Activated CD4-positive, alpha-beta T cell treated with anti-CD3 and anti-CD28 coated beads for 4 hours (primary cell): ENCODE results near the gene OR5D18.
"Not testable (repeated sequence)": the region's sequence is repeated elsewhere in the genome, so short reads cannot be mapped to it uniquely, and the experiment has no call there.

Experiments
- DNase-seq, 2 donors: peaks; one replicate each; pipeline ENCODE4 v3.0.0-alpha.2; 2020

The OR5D18 gene

GRCh38 chr11:55819330-55819729, at the start of gene OR5D18:
Gene OR5D18 (plus strand): TSS chr11:55819630. CDS start chr11:55819630, 0 bp downstream.
- no peak for DNase-seq

DNA sequence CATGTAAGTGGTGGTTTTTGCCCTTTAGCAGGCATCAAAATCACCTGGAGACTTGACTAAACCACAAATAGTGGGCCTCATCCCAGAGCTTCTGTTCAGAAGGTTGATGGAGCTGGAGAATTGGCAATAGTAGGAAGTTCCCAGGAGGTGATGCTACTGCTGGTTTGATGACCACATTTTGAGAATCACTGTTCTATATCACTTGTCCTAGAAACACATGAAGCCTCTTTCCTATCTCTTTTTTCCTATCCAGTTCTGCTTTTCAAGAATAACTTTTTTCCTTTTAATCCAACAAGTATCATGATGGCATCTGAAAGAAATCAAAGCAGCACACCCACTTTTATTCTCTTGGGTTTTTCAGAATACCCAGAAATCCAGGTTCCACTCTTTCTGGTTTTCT, 46.3 kb upstream of the OR5D18 start, which contains the start of gene OR5D13:
OR5D13 (plus strand) TSS at position 301 of the 400 bp plus-strand sequence; CDS start at position 301, 0 bp downstream.
- no peak for DNase-seq

DNA sequence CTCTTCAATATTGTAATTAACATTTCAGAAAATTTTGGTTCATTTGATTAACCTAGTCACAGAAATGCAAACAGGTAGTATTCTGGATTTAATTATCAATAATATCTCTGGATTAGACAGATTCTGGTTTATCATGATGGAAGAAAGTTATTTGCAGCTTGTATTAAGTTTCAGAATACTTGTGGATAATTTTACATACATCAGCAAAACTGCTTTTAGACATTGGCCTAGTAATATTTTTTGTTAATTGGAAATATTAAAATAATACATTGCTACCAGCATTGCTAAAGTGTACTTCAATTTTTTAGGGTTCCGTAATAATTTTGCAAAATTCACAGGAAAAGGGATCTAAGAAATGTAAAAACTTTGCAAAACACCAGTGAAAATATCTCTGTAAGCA, 27.8 kb upstream of the OR5D18 start:
- DNase-seq: no peak

DNA sequence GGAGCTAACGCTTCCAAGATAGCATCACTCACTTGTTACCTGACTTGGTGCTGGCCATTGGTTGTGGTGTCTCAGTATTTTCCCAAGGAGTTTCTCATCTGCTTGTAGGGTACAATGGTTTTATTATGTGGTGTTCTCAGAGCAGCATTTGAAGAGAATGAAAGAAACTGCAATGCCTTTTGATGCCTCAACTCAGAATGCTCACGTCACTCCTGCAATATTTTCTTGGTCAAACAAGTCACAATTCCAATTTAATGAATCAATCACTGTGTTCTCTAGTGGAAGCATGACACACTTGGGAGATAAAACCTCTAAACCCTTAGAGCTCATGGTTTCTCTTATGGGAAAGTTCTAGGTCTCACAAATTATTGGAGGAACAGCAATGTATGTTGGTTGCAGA, 26.1 kb upstream of the OR5D18 start:
- DNase-seq: no peak

DNA sequence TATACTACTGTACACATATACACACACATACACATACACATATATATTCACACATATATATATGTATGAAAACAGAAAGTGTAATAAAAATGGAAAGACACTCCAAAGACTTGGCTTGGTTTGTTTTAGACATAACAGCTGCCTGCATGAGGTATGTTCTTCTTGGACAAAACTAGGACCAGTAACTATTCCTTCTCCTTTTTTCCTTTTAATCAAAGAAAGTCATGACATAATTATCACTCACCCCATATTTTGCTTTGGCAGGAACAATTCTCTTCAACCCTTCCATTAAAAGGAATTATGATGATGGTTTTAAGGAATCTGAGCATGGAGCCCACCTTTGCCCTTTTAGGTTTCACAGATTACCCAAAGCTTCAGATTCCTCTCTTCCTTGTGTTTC, 24.2 kb upstream of the OR5D18 start, which contains the start of gene OR5D14:
OR5D14 (plus strand) TSS at position 301 of the 400 bp plus-strand sequence; CDS start at position 301, 0 bp downstream.
- DNase-seq: no peak

- DNase-seq: no peak
These were observed 13.2 kb upstream of the OR5D18 start for GRCh38 chr11:55806248-55806647.

- DNase-seq: no peak
These were observed 8.4 kb upstream of the OR5D18 start, which contains the start of gene OR5L1 for GRCh38 chr11:55811067-55811466. Gene OR5L1 (plus strand): TSS chr11:55811367. CDS start chr11:55811467, 100 bp downstream.

GRCh38 chr11:55826919-55827318, 7.5 kb downstream of the OR5D18 start, which contains the start of gene OR5L2:
Gene OR5L2 (plus strand): TSS chr11:55827219. CDS start chr11:55827219, 0 bp downstream.
- no peak for DNase-seq

DNA sequence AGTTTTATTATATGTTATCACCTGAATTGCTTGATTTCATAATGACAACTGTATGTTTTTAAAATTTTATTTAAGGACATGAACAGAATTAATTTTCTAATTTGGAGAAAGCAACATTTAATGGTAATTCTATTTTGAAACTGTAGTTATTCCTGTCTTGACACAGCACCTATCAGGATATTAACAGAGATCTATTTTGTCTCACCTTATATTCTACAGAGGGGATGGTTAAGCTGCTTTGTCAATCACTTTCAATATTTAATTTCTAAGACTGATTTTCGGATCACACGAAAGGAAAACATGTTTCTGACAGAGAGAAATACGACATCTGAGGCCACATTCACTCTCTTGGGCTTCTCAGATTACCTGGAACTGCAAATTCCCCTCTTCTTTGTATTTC, 19.0 kb downstream of the OR5D18 start, which contains the start of gene OR5D16:
OR5D16 (plus strand) TSS at position 301 of the 400 bp plus-strand sequence; CDS start at position 301, 0 bp downstream.
- DNase-seq: no peak

GRCh38 chr11:55847453-55847852, 28.0 kb downstream of the OR5D18 start:
- no peak for DNase-seq

GRCh38 chr11:55849037-55849436, 29.6 kb downstream of the OR5D18 start:
- no peak for DNase-seq

DNA sequence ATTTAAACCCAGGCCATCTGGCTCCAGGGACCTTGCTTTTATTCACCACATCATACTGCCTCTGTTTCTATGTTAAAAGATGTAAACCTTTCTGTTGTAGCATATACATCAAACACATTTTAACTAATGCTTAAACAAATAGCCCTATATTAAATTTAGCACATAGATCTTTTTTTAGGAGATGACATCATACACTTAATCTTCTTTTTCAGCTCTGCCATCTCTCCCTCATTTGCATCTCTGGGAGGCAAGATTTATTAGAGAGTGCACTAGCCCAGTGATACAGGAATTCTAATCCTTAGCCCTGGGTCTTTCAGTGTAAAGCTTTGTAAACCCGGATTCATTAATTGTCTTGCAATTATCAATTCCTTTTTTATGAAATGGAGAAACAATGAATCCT, 32.7 kb downstream of the OR5D18 start:
- no peak for DNase-seq

DNA sequence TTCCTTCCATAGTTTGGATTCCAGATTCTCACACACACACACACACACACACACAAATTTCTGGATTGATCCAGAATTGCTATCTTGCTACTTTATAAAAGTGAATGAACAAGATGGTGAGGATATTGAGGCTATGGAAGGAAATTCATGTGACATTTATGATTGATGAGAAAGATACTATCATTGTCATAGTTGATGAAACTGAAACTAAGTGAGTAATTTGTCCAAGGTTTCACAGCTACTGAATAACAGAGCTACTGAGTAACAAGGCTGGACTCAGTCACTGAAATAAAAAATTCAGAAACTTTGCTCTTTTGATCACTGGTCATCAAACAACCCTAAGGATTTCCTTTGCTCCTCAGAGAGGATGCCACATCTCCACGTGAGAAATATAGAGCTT, 35.3 kb downstream of the OR5D18 start:
- DNase-seq: no peak

DNA sequence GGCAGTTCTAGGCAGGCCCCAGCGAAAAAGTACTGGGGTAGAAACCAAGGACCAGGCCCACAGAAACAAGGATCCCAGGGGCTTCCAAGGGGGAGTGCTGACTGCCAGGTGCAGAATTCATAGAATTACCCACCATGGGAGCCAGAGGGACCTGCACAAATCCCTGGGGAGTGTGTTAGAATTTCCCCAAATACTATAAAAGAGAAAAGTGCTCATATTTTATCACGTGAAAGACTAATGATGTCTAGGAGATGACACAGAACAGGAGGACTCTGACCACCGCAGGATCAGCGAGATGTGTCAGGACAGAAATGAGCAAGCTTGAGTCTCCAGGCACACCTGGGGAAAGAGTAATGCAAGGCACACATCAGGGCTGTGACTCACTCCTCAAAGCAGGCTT, 47.9 kb downstream of the OR5D18 start:
- not testable (repeated sequence) for DNase-seq
